Astrocyte (in vitro differentiated cells and primary cell): ENCODE results near the gene FMN1. TPM values are rescaled to one million over a fixed set of nuclear protein-coding genes. Genes with fewer than 3 reads are reported as not detected.

Experiments used
- DNase-seq: peaks from one replicate; pipeline ENCODE4 v3.0.0-alpha.2; 2010; ENCODE audit warnings: low read depth
- FAIRE-seq: peaks from 2 replicates; lab custom pipeline; 2011; peaks lifted over from hg19 to GRCh38; lab: Jason Lieb, UNC
- H2AFZ ChIP-seq: 2 replicates; pipeline ENCODE4 v1.6.0; 2012; ENCODE audit warnings: low read depth, low read length, inconsistent platforms
- H3K27ac ChIP-seq: 2 replicates; pipeline ENCODE4 v1.5.1; 2011; ENCODE audit warnings: low read depth, low read length, inconsistent platforms
- H3K27me3 ChIP-seq: 2 replicates; pipeline ENCODE4 v1.6.0; 2011; ENCODE audit warnings: low read length, inconsistent platforms; ENCODE audit not compliant: insufficient read depth
- H3K36me3 ChIP-seq: 2 replicates; pipeline ENCODE4 v1.5.1; 2011; ENCODE audit warnings: low read length, inconsistent platforms; ENCODE audit not compliant: insufficient read depth
- H3K4me1 ChIP-seq: 2 replicates; pipeline ENCODE4 v1.5.1; 2011; ENCODE audit warnings: low read length, inconsistent platforms; ENCODE audit not compliant: insufficient read depth
- H3K4me2 ChIP-seq: 2 replicates; pipeline ENCODE4 v1.6.0; 2012; ENCODE audit warnings: low read length, inconsistent platforms
- H3K4me3 ChIP-seq: 2 replicates; pipeline ENCODE4 v1.5.1; 2011; ENCODE audit warnings: low read depth, mild to moderate bottlenecking, low read length, inconsistent platforms; ENCODE audit not compliant: insufficient read depth
- H3K79me2 ChIP-seq: 2 replicates; pipeline ENCODE4 v1.6.0; 2012; ENCODE audit warnings: mild to moderate bottlenecking, low read length, inconsistent platforms; ENCODE audit not compliant: insufficient read depth
- H3K9ac ChIP-seq: 2 replicates; pipeline ENCODE4 v1.6.0; 2012; ENCODE audit warnings: mild to moderate bottlenecking, low read length, inconsistent platforms
- H3K9me3 ChIP-seq: 2 replicates; pipeline ENCODE4 v1.5.1; 2012; ENCODE audit warnings: low read depth, mild to moderate bottlenecking, low read length, inconsistent platforms; ENCODE audit not compliant: insufficient read depth
- H4K20me1 ChIP-seq: 2 replicates; pipeline ENCODE4 v1.6.0; 2012; ENCODE audit warnings: low read length, inconsistent platforms; ENCODE audit not compliant: insufficient read depth
- H3K27ac Mint-ChIP-seq: one replicate; pipeline ENCODE4 v1.8.0; 2021; ENCODE audit warnings: mild to moderate bottlenecking, mixed read lengths; ENCODE audit not compliant: unreplicated experiment
- H3K27me3 Mint-ChIP-seq: one replicate; pipeline ENCODE4 v1.8.0; 2021; ENCODE audit warnings: low read depth, mixed read lengths; ENCODE audit not compliant: unreplicated experiment
- H3K36me3 Mint-ChIP-seq: one replicate; pipeline ENCODE4 v1.8.0; 2021; ENCODE audit warnings: low read depth, mixed read lengths; ENCODE audit not compliant: unreplicated experiment
- H3K4me1 Mint-ChIP-seq: one replicate; pipeline ENCODE4 v1.8.0; 2021; ENCODE audit warnings: low read depth, mixed read lengths; ENCODE audit not compliant: unreplicated experiment
- H3K4me3 Mint-ChIP-seq: one replicate; pipeline ENCODE4 v1.8.0; 2021; ENCODE audit warnings: mild to moderate bottlenecking, moderate library complexity, mixed read lengths; ENCODE audit not compliant: unreplicated experiment
- H3K9me3 Mint-ChIP-seq: one replicate; pipeline ENCODE4 v1.8.0; 2021; ENCODE audit warnings: mild to moderate bottlenecking, mixed read lengths; ENCODE audit not compliant: unreplicated experiment
- EZH2 ChIP-seq: IDR thresholded peaks from 2 replicates; pipeline ENCODE4 v1.6.1; 2012; ENCODE audit warnings: mild to moderate bottlenecking, low read length, inconsistent platforms; ENCODE audit not compliant: insufficient read depth
- total RNA-seq: library from RNA; stranded (reverse); gene quantifications from 2 replicates; pipeline ENCODE4 v1.2.1, GENCODE V29; 2021
- TF ChIP-seq, protein P1 (sequence below): IDR thresholded peaks from 2 replicates; pipeline ENCODE4 v1.5.1; 2011; ENCODE audit warnings: low read depth, mild to moderate bottlenecking, inconsistent platforms, low read length, moderate library complexity; ENCODE audit not compliant: insufficient read depth

FMN1 gene
- total RNA-seq, 1 donor from 2014 or later, result 5.3 TPM

DNA sequence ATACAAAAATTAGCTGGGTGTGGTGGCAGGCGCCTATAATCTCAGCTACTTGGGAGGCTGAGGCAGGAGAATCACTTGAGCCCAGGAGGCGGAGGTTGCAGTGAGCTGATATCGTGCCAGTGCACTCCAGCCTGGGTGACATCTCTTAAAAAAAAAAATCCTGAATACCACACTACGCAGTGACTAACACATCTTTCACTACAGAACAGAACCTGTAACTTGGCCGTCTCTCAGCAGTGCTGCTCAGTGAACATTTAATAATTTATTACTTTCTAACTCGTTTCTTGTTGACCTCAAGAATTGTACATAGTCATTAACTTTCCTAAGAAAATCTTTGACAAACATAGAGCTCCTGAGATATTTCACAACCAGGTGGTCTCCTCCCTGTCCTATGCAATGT is 472.9 kb downstream of the FMN1 start:
- Histone ChIP-seq H3K27ac (peak overlapping the region; percentile 28), H3K9me3 (no peaks in the 10 kb centered on the region), H3K79me2 (peaks cover 86% of the 10 kb centered on the region), H3K4me3 (peak overlapping the region; percentile 8), H3K4me1 (peaks cover 14% of the 10 kb centered on the region), H4K20me1 (peaks cover 26% of the 10 kb centered on the region), H3K36me3 (peaks cover 23% of the 10 kb centered on the region), H3K9ac (peak overlapping the region; percentile 94), H3K27me3 (no peaks in the 10 kb centered on the region), H2AFZ (no peak overlapping the region), H3K4me2 (peak overlapping the region; percentile 91)
- H3K27me3 Mint-ChIP-seq, result peaks cover 19% of the 10 kb centered on the region
- no peaks in the 10 kb centered on the region for H3K36me3 Mint-ChIP-seq
- DNase-seq, result peak; percentile 70
- no peak for FAIRE-seq
- no peak overlapping the region for H3K27ac Mint-ChIP-seq
- no peak for TF ChIP-seq EZH2
- TF ChIP-seq, protein P1, sequence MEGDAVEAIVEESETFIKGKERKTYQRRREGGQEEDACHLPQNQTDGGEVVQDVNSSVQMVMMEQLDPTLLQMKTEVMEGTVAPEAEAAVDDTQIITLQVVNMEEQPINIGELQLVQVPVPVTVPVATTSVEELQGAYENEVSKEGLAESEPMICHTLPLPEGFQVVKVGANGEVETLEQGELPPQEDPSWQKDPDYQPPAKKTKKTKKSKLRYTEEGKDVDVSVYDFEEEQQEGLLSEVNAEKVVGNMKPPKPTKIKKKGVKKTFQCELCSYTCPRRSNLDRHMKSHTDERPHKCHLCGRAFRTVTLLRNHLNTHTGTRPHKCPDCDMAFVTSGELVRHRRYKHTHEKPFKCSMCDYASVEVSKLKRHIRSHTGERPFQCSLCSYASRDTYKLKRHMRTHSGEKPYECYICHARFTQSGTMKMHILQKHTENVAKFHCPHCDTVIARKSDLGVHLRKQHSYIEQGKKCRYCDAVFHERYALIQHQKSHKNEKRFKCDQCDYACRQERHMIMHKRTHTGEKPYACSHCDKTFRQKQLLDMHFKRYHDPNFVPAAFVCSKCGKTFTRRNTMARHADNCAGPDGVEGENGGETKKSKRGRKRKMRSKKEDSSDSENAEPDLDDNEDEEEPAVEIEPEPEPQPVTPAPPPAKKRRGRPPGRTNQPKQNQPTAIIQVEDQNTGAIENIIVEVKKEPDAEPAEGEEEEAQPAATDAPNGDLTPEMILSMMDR, result no peak
- peaks cover 8% of the 10 kb centered on the region for H3K9me3 Mint-ChIP-seq
- no peak overlapping the region for H3K4me3 Mint-ChIP-seq
- peaks cover 9% of the 10 kb centered on the region for H3K4me1 Mint-ChIP-seq

- Histone ChIP-seq H3K4me2 (peak overlapping the region; percentile 91), H3K27ac (peak overlapping the region; percentile 88), H3K4me1 (peaks cover 18% of the 10 kb centered on the region), H2AFZ (peak overlapping the region; percentile 58), H4K20me1 (peaks cover 26% of the 10 kb centered on the region), H3K4me3 (peak overlapping the region; percentile 88), H3K9me3 (no peaks in the 10 kb centered on the region), H3K27me3 (no peaks in the 10 kb centered on the region), H3K36me3 (peaks cover 23% of the 10 kb centered on the region), H3K9ac (peak overlapping the region; percentile 94), H3K79me2 (peaks cover 65% of the 10 kb centered on the region)
- TF ChIP-seq EZH2, result no peak
- TF ChIP-seq, protein P1, result no peak
- peaks cover 22% of the 10 kb centered on the region for H3K27me3 Mint-ChIP-seq
- peak overlapping the region; percentile 85 for H3K4me3 Mint-ChIP-seq
- H3K27ac Mint-ChIP-seq, result peak overlapping the region; percentile 86
- peaks cover 9% of the 10 kb centered on the region for H3K9me3 Mint-ChIP-seq
- DNase-seq, result no peak
- no peak for FAIRE-seq
- H3K36me3 Mint-ChIP-seq, result no peaks in the 10 kb centered on the region
- peaks cover 9% of the 10 kb centered on the region for H3K4me1 Mint-ChIP-seq
Observed at GRCh38 chr15:32718821-32719716, 475.4 kb downstream of the FMN1 start.
